GM21528 (cell line): Measurements from ENCODE around the gene RNF145.
"Not testable (repeated sequence)": the region's sequence is repeated elsewhere in the genome, so short reads cannot be mapped to it uniquely, and the experiment has no call there.

Experiments used
- ATAC-seq: cut with Tn5 transposase; IDR thresholded peaks from one replicate; pipeline ENCODE4 v1.9.1; 2021; ENCODE audit warnings: mild to moderate bottlenecking, moderate library complexity; ENCODE audit not compliant: unreplicated experiment, low FRiP score

RNF145 gene

GRCh38 chr5:159209438-159210209 lies at the start of gene RNF145:
RNF145 (minus strand) TSS chr5:159209553; CDS start chr5:159203617, 5,936 bp downstream.
- peak; percentile 77 for ATAC-seq

DNA sequence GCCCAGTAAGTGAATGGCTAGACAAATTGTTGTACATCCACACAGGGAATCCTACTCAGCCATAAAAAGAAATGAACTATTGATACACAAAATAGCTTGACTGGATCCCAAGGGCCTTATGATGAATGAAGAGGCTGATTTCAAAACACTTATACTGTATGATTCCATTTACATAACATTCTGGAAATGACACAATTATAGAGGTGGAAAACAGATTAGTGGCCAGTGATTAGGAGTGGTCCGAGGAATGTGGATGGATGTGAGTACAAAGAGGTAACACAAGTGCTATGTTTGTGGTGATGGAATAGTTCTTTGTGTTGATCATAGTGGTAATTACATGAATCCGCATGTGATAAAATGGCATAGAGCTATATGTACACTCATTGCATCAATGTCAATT lies 49.0 kb upstream of the RNF145 start:
- no peak for ATAC-seq

DNA sequence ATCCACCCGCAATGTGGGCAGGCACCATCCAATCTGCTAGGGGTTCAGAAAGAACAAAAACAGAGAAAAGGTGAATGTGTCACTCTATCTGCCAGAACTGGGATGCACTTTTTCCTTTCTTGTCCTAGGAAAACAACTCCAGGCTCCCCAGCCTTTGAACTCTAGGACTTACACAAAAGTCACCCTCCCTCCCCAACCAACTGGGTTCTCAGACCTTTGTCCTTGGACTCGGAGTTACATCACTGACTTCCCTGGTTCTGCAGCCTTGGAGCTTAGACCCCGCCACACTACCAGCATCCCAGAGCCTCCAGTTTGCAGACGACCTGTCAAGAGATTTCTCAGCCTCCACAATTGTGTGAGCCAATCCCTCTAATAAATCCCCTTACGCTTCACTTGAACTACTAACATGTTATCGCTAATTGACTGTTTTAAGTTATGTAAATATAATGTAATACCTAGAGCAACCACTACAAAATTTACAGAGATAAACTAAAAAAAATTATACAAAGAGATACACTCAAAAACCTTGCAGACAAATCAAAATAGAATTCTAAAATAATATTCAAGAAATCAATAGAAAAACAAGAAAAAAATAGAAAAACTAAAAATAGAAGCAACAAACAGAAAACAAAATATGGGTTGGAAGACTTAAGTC lies 48.4 kb upstream of the RNF145 start:
- no peak for ATAC-seq

DNA sequence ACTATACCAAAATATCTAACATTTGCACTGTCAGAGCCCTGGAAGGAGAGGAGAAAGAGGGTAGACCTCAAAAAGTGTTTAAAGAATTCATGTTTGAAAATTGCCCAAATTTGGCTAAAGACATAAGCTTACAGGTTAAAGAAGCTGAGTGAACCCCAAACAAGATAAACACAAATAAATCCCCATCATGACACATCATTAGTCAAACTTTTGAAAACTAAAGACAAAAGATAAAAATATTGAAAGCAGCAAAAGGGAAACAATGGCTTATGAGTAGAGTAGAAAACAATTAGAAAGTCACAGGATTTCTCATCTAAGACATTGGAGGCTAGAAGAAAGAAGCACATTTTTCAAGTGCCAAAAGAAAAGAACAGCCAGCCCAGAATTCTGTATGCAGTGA lies 47.7 kb upstream of the RNF145 start:
- no peak for ATAC-seq

- ATAC-seq: no peak
Observed at GRCh38 chr5:159252195-159252594, 42.8 kb upstream of the RNF145 start.

DNA sequence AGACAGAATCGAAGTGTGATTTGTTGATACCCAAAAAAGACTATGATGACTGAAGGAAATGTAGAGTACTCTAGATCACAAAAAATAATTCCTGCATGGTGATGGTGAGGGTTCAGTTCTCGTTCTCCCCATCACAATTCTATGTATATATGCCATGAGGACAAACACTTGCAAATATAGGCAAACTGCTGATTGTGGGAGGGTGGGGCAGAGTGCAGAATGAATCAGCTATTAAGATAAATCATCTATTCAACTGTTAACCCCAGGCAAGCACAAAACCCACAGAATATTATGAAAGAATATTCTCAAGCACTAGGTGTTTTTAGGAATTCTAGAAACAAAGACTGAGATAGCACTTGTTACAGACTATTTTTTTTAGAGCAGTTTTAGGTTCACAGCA lies 39.8 kb upstream of the RNF145 start:
- no peak for ATAC-seq

- ATAC-seq: no peak
Observed at GRCh38 chr5:159244890-159245289, 35.5 kb upstream of the RNF145 start.

DNA sequence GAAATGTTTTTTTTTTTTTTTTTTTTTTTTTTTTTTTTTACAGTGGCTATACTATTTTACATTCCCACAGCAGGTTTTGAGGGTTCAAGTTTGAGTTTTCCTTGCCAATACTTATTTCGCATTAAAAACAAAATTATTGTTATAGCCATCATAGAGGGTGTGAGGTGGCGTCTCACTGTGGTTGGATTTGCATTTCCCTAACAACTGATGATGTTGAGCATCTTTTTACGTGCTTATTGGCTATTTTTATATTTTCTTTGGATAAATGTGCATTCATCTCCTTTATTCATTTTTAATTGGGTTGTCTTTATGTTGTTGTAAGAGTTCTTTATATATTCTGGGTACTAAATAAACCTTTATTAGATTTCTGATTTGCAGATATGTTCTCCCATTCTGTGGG lies 34.8 kb upstream of the RNF145 start:
- no peak for ATAC-seq

- no peak for ATAC-seq
Observed at GRCh38 chr5:159243385-159243784, 34.0 kb upstream of the RNF145 start.

- ATAC-seq: no peak
Observed at GRCh38 chr5:159242656-159243055, 33.3 kb upstream of the RNF145 start.

GRCh38 chr5:159241946-159242552 lies 32.7 kb upstream of the RNF145 start:
- no peak for ATAC-seq

- ATAC-seq: no peak
Observed at GRCh38 chr5:159240301-159240870, 31.0 kb upstream of the RNF145 start.

- not testable (repeated sequence) for ATAC-seq
Observed at GRCh38 chr5:159235871-159236520, 26.6 kb upstream of the RNF145 start.

DNA sequence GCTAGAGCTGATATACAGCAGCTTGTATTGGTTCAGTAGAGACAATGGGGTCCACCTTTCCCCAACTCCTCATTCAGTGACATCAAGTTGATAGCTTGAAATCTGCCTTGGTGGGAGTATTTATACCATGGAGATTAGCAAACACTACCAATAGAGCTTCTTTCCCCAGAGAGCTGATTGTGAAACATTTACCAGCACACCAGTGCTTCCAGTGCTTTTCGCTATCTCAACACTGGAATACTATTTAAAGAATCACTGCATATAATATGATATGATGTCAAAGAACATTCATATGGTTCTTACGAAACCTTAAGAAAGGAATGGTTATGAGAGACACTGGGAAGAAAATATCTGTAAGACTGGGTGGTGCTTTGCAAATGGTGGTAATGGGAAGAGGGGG lies 21.8 kb upstream of the RNF145 start:
- ATAC-seq: no peak

DNA sequence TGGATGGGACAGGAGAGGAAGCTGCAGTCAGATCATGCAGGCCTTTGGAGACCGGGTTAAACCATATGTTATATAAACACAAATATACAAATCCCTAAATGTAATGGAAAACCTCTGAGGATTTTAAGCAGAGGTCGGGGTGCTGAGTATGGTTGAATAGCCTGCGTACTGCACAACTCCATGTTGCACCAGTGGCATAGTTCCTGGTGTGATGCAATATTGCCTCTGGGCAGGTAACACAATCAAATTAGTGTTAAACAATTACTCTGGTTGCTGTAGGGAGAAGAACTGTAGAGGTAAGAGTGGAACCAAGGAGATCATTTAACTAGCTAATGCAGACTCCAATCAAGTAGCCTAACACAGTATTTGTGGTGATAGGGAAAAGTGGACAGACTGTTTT lies 21.3 kb upstream of the RNF145 start:
- ATAC-seq: no peak

DNA sequence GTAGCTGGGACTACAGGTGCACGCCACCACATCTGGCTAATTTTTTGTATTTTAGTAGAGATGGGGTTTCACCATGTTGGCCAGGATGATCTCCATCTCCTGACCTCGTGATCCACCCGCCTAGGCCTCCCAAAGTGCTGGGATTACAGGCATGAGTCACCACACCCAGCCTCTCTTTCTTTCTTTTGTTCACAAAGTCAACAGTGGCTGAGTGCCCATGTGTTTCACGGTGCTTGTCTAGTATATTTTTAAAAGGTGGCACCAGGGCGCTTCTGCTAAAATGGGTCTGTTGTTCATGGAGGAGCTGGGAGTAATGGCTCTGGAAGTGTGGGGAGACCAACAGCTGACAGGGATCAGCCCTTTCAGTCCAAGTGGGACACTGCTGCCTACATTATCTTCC lies 18.7 kb upstream of the RNF145 start:
- ATAC-seq: not testable (repeated sequence)

- ATAC-seq: no peak
Observed at GRCh38 chr5:159227452-159227851, 18.1 kb upstream of the RNF145 start.

DNA sequence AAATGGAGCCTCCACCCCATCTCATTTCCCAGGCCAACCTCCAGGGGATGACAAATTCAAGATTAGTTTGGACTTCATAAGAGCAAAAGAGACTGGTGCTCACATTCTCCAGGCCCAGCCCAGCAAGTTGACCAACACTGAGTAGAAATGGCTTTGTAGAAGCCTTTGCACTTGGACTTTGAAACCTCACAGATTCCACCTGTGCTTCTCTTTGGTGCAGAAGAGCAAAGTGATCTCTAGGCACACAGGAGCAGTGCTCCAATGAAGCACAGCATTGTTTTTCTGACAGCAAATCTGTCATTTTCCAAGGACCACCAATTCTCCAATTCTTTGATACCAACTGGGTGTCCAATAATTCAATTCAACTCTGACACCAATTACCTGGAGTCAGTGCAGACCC lies 17.1 kb upstream of the RNF145 start:
- ATAC-seq: no peak

DNA sequence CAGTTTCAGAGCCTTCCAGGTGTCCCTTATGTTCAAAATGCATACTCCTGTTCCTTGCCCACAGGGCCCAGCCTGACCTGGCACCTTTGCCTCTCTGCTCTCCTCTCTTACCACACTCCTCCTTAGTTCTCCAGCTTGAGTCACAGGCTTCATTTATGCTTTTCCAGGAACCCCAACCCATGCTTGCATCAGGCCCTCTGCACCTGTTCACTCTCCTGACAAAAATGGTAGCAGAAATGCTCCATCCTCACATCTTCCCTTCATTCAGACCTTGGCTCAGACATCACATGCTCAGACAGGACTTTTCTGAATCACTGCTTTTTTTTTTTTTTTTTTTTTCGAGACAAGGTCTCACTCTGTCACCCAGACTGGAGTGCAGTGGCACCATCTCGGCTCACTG lies 15.1 kb upstream of the RNF145 start:
- no peak for ATAC-seq

DNA sequence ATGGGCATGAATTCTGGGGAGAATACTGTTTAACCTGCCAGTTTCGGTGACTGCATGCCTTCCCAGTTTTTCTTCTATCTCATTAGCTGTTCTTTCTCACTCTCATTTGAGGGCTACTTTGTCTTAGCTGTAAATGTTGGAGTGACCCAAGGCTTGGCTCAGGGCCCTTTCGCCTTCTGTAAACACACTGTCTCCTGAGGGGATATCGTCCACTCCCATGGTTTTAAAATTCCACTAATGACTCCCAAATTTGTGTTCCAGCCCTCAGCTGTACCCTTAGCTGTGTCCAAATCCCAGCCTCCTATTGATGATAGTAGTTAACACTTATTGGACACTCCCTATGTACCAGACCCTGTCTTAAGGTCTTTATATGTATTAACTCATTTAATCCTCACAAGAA lies 14.1 kb upstream of the RNF145 start:
- ATAC-seq: no peak

- ATAC-seq: no peak
Observed at GRCh38 chr5:159220206-159220605, 10.9 kb upstream of the RNF145 start.
